Measurements from ENCODE around the gene PRX. TPM values are rescaled to one million over a fixed set of nuclear protein-coding genes. Genes with fewer than 3 reads are reported as not detected.

Gene PRX
- total and polyA plus RNA-seq, 9 of the 15 experiments (the other 6 are each of a cell fraction or from before 2014, with no cell fraction given) = 0.65 to 3.5 (median 1.7) TPM; not detected in 2

GRCh38 chr19:40433391-40434216 is 20.4 kb upstream of the PRX start (continued):
- TF ChIP-seq ZBTB11 (CRISPR knock-in tag; IDR thresholded peaks at IDR 0.05) = peak in 1 of 3 experiments; percentile 53; a peak in 1 of 6 replicates
- 0 out of 2 replicates have a peak, but pooled peaks have one; percentile 49 for TF ChIP-seq FOXJ2 (tag; IDR thresholded peaks at IDR 0.05)
- no peak for TF ChIP-seq ZBTB34 (CRISPR knock-in tag; IDR thresholded peaks at IDR 0.05)
- TF ChIP-seq, protein P1, sequence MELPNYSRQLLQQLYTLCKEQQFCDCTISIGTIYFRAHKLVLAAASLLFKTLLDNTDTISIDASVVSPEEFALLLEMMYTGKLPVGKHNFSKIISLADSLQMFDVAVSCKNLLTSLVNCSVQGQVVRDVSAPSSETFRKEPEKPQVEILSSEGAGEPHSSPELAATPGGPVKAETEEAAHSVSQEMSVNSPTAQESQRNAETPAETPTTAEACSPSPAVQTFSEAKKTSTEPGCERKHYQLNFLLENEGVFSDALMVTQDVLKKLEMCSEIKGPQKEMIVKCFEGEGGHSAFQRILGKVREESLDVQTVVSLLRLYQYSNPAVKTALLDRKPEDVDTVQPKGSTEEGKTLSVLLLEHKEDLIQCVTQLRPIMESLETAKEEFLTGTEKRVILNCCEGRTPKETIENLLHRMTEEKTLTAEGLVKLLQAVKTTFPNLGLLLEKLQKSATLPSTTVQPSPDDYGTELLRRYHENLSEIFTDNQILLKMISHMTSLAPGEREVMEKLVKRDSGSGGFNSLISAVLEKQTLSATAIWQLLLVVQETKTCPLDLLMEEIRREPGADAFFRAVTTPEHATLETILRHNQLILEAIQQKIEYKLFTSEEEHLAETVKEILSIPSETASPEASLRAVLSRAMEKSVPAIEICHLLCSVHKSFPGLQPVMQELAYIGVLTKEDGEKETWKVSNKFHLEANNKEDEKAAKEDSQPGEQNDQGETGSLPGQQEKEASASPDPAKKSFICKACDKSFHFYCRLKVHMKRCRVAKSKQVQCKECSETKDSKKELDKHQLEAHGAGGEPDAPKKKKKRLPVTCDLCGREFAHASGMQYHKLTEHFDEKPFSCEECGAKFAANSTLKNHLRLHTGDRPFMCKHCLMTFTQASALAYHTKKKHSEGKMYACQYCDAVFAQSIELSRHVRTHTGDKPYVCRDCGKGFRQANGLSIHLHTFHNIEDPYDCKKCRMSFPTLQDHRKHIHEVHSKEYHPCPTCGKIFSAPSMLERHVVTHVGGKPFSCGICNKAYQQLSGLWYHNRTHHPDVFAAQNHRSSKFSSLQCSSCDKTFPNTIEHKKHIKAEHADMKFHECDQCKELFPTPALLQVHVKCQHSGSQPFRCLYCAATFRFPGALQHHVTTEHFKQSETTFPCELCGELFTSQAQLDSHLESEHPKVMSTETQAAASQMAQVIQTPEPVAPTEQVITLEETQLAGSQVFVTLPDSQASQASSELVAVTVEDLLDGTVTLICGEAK (IDR thresholded peaks at IDR 0.05) = peak; percentile 19; the same call in 1 of the 2 replicates
- TF ChIP-seq, protein P1 (CRISPR knock-in tag; IDR thresholded peaks at IDR 0.05) = no peak
- peak; percentile 82 for TF ChIP-seq SMAD4 (CRISPR knock-in tag; conservative IDR thresholded peaks at IDR 0.05)
- TF ChIP-seq STAT6 (CRISPR knock-in tag; IDR thresholded peaks at IDR 0.05) = no peak
